ENCODE measurements around the gene ABCA4.

ABCA4 gene

GRCh38 chr1:94122201-94122970, 1.4 kb upstream of the ABCA4 start:
- DNase-seq (ENCODE audit: low read depth in 2 of 2), result no peak

- no peak for DNase-seq (ENCODE audit: low read depth in 2 of 2)
These were observed 468 bp upstream of the ABCA4 start for GRCh38 chr1:94121411-94121821.

GRCh38 chr1:94120570-94120901, 412 bp downstream of the ABCA4 start:
- no peak for DNase-seq (ENCODE audit: low read depth in 2 of 2)

GRCh38 chr1:94119796-94120569, 965 bp downstream of the ABCA4 start:
- DNase-seq (ENCODE audit: low read depth in 2 of 2), result no peak

- DNase-seq (ENCODE audit: low read depth in 2 of 2), result no peak
These were observed 1.6 kb downstream of the ABCA4 start for GRCh38 chr1:94119306-94119705.

- DNase-seq (ENCODE audit: low read depth in 2 of 2), result no peak
These were observed 2.5 kb downstream of the ABCA4 start for GRCh38 chr1:94118471-94118870.

- DNase-seq (ENCODE audit: low read depth in 2 of 2), result no peak
These were observed 2.9 kb downstream of the ABCA4 start for GRCh38 chr1:94118013-94118412.

- no peak for DNase-seq (ENCODE audit: low read depth in 2 of 2)
These were observed 3.6 kb downstream of the ABCA4 start for GRCh38 chr1:94117259-94117851.

- no peak for DNase-seq (ENCODE audit: low read depth in 2 of 2)
These were observed 5.0 kb downstream of the ABCA4 start for GRCh38 chr1:94115900-94116436.

GRCh38 chr1:94115254-94115899, 5.6 kb downstream of the ABCA4 start:
- no peak for DNase-seq (ENCODE audit: low read depth in 2 of 2)

GRCh38 chr1:94113589-94114226, 7.2 kb downstream of the ABCA4 start:
- DNase-seq (ENCODE audit: low read depth in 2 of 2), result no peak

GRCh38 chr1:94111879-94112278, 9.1 kb downstream of the ABCA4 start:
- no peak for DNase-seq (ENCODE audit: low read depth in 2 of 2)

GRCh38 chr1:94110946-94111740, 9.8 kb downstream of the ABCA4 start:
- DNase-seq (ENCODE audit: low read depth in 2 of 2), result no peak

GRCh38 chr1:94110021-94110761, 10.8 kb downstream of the ABCA4 start:
- DNase-seq (ENCODE audit: low read depth in 2 of 2), result no peak

- DNase-seq (ENCODE audit: low read depth in 2 of 2), result no peak
These were observed 11.5 kb downstream of the ABCA4 start for GRCh38 chr1:94109478-94109877.

GRCh38 chr1:94107141-94107540, 13.8 kb downstream of the ABCA4 start:
- no peak for DNase-seq (ENCODE audit: low read depth in 2 of 2)

GRCh38 chr1:94106716-94107115, 14.2 kb downstream of the ABCA4 start:
- no peak for DNase-seq (ENCODE audit: low read depth in 2 of 2)

- no peak for DNase-seq (ENCODE audit: low read depth in 2 of 2)
These were observed 14.9 kb downstream of the ABCA4 start for GRCh38 chr1:94105957-94106529.

- DNase-seq (ENCODE audit: low read depth in 2 of 2), result no peak
These were observed 15.4 kb downstream of the ABCA4 start for GRCh38 chr1:94105581-94105952.
